Mucosa of descending colon (tissue), 3 donors: ENCODE results near the gene ARSB. TPM values are rescaled to one million over a fixed set of nuclear protein-coding genes. Genes with fewer than 3 reads are reported as not detected.

ENCODE experiments used
- ATAC-seq: fragments of 200-7000 bp; cut with Tn5 transposase; one replicate; pipeline ENCODE4 v1.9.1; 2020; ENCODE audit warnings: mild to moderate bottlenecking, moderate library complexity
- DNase-seq, 3 donors: peaks; one replicate each; pipeline ENCODE4 v3.0.0-alpha.2; 2020
- H3K36me3 ChIP-seq: fragments of 200-600 bp; one replicate; pipeline ENCODE4 v1.8.0; 2021; ENCODE audit warnings: low read depth, mild to moderate bottlenecking
- H3K4me1 ChIP-seq: fragments of 200-600 bp; one replicate; pipeline ENCODE4 v1.8.0; 2021; ENCODE audit warnings: low read depth, mild to moderate bottlenecking
- H3K4me3 ChIP-seq: fragments of 200-600 bp; one replicate; pipeline ENCODE4 v1.8.0; 2021; ENCODE audit warnings: mild to moderate bottlenecking
- H3K9me3 ChIP-seq: fragments of 200-600 bp; one replicate; pipeline ENCODE4 v1.8.0; 2021; ENCODE audit warnings: mild to moderate bottlenecking
- CTCF ChIP-seq: fragments of 200-600 bp; IDR thresholded peaks from one replicate; pipeline ENCODE4 v1.8.0; 2022; ENCODE audit warnings: antibody characterized with exemption, mild to moderate bottlenecking
- intact Hi-C, 2 donors: fragments of 100-400 bp; cut with DNase I in 1 of 2; cut with micrococcal nuclease in 1 of 2; formaldehyde crosslinking; loops; one replicate each; pipeline versions ENCODE4 v1.11.0 to v1.11.1; 2022; cut with DNase I, micrococcal nuclease
- long read RNA-seq, 2 donors: library from polyadenylated mRNA; unstranded; transcript quantifications; one replicate each; pipeline ENCODE4 v2.0.0, GENCODE V29; 2019 to 2021
- total RNA-seq, 3 donors: library from RNA; stranded (reverse); fragmentation: NEBNext Ultra II Directional in 2 of 3; extraction: Animal tissue kit (Norgen Biotek cat#: 25700) in 2 of 3; gene quantifications; one replicate each; pipeline versions ENCODE4 v1.2.1 to v1.2.4, GENCODE V29; 2021 to 2023
- donor health status: DM: no; HTN: no; CAD: no; lungs with moderate emphysema.
- donor health status: DM: no; HTN: no; CAD: no.
- donor health status: DM: no; HTN: yes; CAD: no.

The ARSB gene
- total RNA-seq, result 10 to 100 TPM in 2 of 3 donors, 1 to 10 TPM in 1; 8.1 to 14.4 (median 14.1) TPM
- long read RNA-seq, donor 1, full-length matches to known transcripts, result 6 of 11 reads
- long read RNA-seq, donor 1, partial matches to known transcripts, result 2 of 11 reads
- long read RNA-seq, donor 1, other reads (novel, unspliced or antisense), result 3 of 11 reads
- long read RNA-seq, donor 2, result 0 reads

GRCh38 chr5:78985116-78985724, at the start of gene ARSB:
ARSB (minus strand) TSS chr5:78985310; CDS start chr5:78985248, 62 bp downstream.
- DNase-seq (peak in 2 of 3 donors; percentile 52 to 78), ATAC-seq (peak; percentile 63)
- intact Hi-C loops, result no loop called here
- H3K36me3 ChIP-seq, result no peaks in the 10 kb centered on the region
- H3K4me1 ChIP-seq, result peaks cover 18% of the 10 kb centered on the region
- H3K4me3 ChIP-seq, result peak within 1 kb of the TSS; percentile 56
- H3K9me3 ChIP-seq, result no peaks in the 10 kb centered on the region
- TF ChIP-seq CTCF, result no peak

- Histone ChIP-seq H3K9me3 (no peaks in the 10 kb centered on the region), H3K36me3 (no peaks in the 10 kb centered on the region), H3K4me3 (no peak overlapping the region), H3K4me1 (no peaks in the 10 kb centered on the region)
- DNase-seq (no peak), ATAC-seq (no peak)
- intact Hi-C loops, result no loop called here
- no peak for TF ChIP-seq CTCF
Observed at GRCh38 chr5:79032782-79033181, 47.7 kb upstream of the ARSB start.

GRCh38 chr5:79032031-79032695, 47.1 kb upstream of the ARSB start:
- Histone ChIP-seq H3K4me1 (no peaks in the 10 kb centered on the region), H3K36me3 (no peaks in the 10 kb centered on the region), H3K9me3 (no peaks in the 10 kb centered on the region), H3K4me3 (no peak overlapping the region)
- ATAC-seq (no peak), DNase-seq (no peak)
- TF ChIP-seq CTCF, result no peak
- intact Hi-C loops, result no loop called here

GRCh38 chr5:79031485-79031867, 46.4 kb upstream of the ARSB start:
- no peaks in the 10 kb centered on the region for H3K9me3 ChIP-seq
- ATAC-seq, result no peak
- no peak overlapping the region for H3K4me3 ChIP-seq
- no peak for DNase-seq
- TF ChIP-seq CTCF, result no peak
- intact Hi-C loops, result no loop called here
- H3K4me1 ChIP-seq, result no peaks in the 10 kb centered on the region
- H3K36me3 ChIP-seq, result no peaks in the 10 kb centered on the region

- Histone ChIP-seq H3K36me3 (no peaks in the 10 kb centered on the region), H3K4me1 (no peaks in the 10 kb centered on the region), H3K4me3 (no peak overlapping the region), H3K9me3 (no peaks in the 10 kb centered on the region)
- TF ChIP-seq CTCF, result no peak
- intact Hi-C loops, result no loop called here
- ATAC-seq (no peak), DNase-seq (no peak)
Observed at GRCh38 chr5:79030663-79031484, 45.8 kb upstream of the ARSB start.
